ENCODE results near the gene GDF7. TPM values are rescaled to one million over a fixed set of nuclear protein-coding genes. Genes with fewer than 3 reads are reported as not detected.

GDF7 gene
- total RNA-seq, 1 donor from 2014 or later = 0.05 TPM

DNA sequence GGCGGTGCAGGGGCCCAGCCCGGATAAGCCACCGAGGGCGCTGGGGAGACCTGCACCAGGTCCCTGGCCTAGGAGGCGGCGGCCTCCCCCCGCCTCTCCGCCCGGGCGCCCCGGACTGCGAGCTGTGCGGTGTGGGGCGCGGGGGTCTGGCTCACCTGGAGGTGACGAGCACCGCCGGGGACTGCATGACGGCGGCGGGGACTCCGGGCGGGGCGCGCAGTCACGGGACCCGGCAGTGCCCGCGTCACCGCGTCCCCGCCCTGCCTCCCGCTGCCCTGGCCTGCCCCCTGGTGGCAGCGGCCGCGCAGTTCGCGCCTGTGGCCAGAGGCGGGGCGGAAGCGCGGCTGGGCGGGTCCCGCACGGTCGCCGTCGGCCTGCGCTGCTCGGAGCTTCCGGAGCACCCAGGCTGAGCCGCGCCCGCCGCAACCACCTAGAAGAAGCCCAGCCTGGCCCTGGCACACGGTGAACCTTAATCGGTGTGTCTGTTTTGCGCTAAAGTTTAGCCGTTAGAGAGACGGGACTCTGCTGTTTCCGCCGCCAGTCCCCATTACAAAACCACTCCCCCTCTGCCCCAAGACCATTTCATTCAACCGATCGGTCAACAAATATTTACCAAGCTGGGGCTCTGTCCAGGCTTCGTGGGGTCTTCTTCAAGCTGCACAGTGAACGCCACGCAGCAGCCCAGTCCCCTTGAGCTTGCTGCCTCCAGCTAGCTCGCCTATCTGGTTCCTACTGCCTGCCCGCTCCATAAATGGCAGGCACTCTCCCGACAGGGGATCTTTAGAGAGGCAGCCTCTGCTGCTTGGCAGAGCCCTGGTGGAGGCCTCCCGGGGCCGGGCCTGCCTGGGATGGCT lies 15.8 kb upstream of the GDF7 start, which contains the start of gene HS1BP3:
Gene HS1BP3 (minus strand): TSS at position 222 of the 854 bp plus-strand sequence. CDS start 35 bp downstream, at position 187.
- Mint-ChIP-seq H3K36me3 (ENCODE audit: low read depth) (no peaks in the 10 kb centered on the region), H3K9me3 (no peaks in the 10 kb centered on the region), H3K27ac (peak within 1 kb of the TSS; percentile 85), H3K27me3 (ENCODE audit: low read depth) (peaks cover 10% of the 10 kb centered on the region), H3K4me1 (ENCODE audit: low read depth) (peaks cover 15% of the 10 kb centered on the region), H3K4me3 (ENCODE audit: low read depth) (peak within 1 kb of the TSS; percentile 87)
- intact Hi-C loops (cut with micrococcal nuclease) = loop anchor here (1.0 to 5.0 kb wide), 5 partner anchors 171 to 749 kb away; partner anchors contain the start of genes LAPTM4A, LDAH, PUM2 and RHOB
- peak; percentile 88 for DNase-seq (ENCODE audit: low spot score)

DNA sequence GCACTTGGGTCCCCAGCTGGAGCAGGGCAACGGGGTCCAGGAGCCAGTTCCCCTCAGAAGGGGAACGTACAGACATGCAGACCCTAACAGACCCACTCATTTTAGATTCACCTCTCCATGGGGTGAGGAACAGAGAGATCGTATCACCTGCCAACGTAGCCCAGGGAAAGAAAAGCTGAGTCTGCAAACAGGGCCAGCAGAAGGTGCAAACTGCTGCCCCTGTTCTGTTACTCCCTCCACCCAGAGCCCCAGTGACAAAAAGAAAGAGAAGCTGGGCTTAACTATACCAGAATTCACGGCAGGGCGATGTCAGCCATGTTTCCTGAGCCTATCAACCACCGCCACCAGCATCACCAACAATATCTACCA lies 15.2 kb upstream of the GDF7 start:
- H3K9me3 Mint-ChIP-seq = no peaks in the 10 kb centered on the region
- H3K27me3 Mint-ChIP-seq (ENCODE audit: low read depth) = peaks cover 15% of the 10 kb centered on the region
- DNase-seq (ENCODE audit: low spot score) = no peak
- peaks cover 15% of the 10 kb centered on the region for H3K4me1 Mint-ChIP-seq (ENCODE audit: low read depth)
- H3K27ac Mint-ChIP-seq = no peak overlapping the region
- H3K4me3 Mint-ChIP-seq (ENCODE audit: low read depth) = peak overlapping the region; percentile 78
- intact Hi-C loops (cut with micrococcal nuclease) = loop anchor here (1.0 to 5.0 kb wide), 5 partner anchors 171 to 749 kb away; partner anchors contain the start of genes LAPTM4A, LDAH, PUM2 and RHOB
- no peaks in the 10 kb centered on the region for H3K36me3 Mint-ChIP-seq (ENCODE audit: low read depth)

DNA sequence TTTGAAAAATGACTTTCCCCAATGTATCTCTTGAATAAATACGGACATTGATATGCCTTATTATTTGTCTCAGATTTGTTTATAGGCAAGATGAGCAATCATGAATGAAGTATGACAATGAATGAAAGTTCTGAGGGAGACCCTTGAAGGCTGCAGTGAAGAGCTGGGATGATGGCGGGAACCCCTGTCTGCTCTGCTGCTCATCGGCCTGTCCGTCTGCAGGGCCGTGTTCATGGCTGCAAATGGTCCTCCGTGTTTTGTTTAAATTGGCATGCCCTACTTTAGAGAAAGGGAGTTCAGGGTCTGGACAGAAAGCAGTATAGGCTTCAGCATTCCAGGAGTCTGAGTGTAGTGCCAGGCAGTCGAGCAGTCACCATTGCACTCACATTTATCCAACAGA lies 14.8 kb upstream of the GDF7 start:
- H3K9me3 Mint-ChIP-seq = no peaks in the 10 kb centered on the region
- peaks cover 16% of the 10 kb centered on the region for H3K27me3 Mint-ChIP-seq (ENCODE audit: low read depth)
- H3K4me1 Mint-ChIP-seq (ENCODE audit: low read depth) = peaks cover 15% of the 10 kb centered on the region
- no peak for DNase-seq (ENCODE audit: low spot score)
- no peaks in the 10 kb centered on the region for H3K36me3 Mint-ChIP-seq (ENCODE audit: low read depth)
- H3K4me3 Mint-ChIP-seq (ENCODE audit: low read depth) = no peak overlapping the region
- H3K27ac Mint-ChIP-seq = no peak overlapping the region
- intact Hi-C loops (cut with micrococcal nuclease) = loop anchor here (5.0 kb wide), 3 partner anchors 170 to 750 kb away; partner anchors contain the start of genes LAPTM4A, LDAH and TTC32

DNA sequence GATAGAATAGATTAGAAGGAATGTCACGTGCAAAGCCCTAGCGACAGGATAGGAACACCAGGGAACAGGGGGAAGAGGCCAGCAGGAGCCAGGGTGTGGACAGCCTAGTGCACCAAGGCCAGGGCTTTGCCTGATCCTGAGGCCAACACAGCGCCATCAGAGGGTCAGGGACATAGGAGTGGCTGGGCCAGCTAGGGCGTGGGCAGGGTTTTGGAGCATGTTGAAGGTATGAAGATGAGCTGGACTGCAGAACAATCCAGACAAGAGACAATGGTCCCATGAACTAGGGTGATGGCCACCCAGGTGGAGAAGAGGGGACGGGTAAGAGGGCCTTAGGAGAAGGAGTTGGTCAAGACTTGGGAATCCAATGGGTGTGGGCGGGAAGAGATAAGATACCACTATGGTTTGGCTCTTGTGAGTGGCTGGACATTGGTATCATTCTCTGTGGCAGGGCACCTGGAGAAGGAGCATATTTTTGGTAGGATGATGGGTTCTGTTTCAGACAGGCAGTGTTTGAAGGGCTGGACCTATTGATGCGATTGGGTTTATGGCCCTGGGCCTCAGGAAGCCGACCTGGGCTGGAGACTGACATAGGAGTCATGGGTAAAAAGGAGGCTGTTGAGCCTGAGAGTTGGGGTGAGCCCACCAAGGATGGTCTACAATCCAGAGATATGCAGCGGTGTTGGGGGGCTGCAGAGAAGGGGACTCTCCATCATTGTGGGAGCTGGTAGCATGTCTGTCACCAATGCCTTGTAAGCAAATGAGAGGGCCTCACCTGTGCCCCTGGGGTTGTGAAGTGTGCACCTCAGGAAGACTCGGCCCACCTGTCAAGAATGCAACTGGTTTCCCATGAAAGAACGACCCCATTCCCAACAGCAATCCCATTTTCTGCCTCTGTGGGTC lies 14.0 kb upstream of the GDF7 start:
- no peak for DNase-seq (ENCODE audit: low spot score)
- Mint-ChIP-seq H3K4me1 (ENCODE audit: low read depth) (peaks cover 15% of the 10 kb centered on the region), H3K4me3 (ENCODE audit: low read depth) (no peak overlapping the region), H3K9me3 (no peaks in the 10 kb centered on the region), H3K36me3 (ENCODE audit: low read depth) (no peaks in the 10 kb centered on the region), H3K27me3 (ENCODE audit: low read depth) (peaks cover 19% of the 10 kb centered on the region), H3K27ac (no peak overlapping the region)
- intact Hi-C loops (cut with micrococcal nuclease) = loop anchor here (5.0 kb wide), 3 partner anchors 169 to 751 kb away; partner anchors contain the start of genes LAPTM4A, LDAH and TTC32

DNA sequence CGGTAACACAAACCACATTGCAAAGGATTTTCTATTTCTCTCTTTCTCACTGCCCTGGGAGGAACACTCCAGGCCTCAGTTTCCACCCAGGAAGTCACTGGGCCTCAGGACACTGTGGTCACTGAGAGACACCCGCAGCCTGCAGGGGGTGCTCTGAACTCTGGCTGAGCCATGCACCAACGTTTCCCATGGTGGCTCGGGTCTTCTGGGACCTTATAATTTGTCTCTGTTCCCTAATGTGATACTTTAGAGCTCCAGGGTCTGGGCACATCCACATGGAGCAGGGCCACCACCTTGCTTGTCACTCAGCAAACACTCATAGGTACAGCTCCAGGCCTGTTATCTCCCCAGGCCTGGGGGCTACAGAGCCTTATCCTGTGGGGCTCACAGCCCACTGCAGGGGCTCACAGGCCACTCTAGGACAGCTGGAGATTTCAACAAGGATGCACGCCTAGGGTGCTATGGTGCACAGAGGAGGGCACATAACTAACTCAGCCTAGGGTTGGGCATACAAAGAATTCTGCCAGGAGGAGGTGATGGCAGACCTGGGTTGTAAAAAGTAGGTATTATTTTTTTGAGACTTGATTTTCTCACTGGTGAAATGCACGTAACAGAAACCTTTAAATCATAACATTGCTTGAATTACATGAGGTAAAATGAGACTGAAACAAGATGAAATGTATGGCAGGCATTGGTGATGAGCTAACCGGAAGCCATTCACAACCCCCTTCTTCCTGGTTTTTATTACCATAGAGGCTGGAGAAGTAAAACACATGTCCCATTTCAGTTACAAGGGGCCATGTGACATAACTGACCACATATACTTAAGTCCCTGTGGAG lies 13.0 kb upstream of the GDF7 start:
- Mint-ChIP-seq H3K36me3 (ENCODE audit: low read depth) (no peaks in the 10 kb centered on the region), H3K9me3 (no peaks in the 10 kb centered on the region), H3K27me3 (ENCODE audit: low read depth) (peaks cover 24% of the 10 kb centered on the region), H3K4me1 (ENCODE audit: low read depth) (peaks cover 15% of the 10 kb centered on the region), H3K27ac (no peak overlapping the region), H3K4me3 (ENCODE audit: low read depth) (no peak overlapping the region)
- DNase-seq (ENCODE audit: low spot score) = no peak
- intact Hi-C loops (cut with micrococcal nuclease) = loop anchor here (5.0 kb wide), 3 partner anchors 168 to 752 kb away; partner anchors contain the start of genes LAPTM4A, LDAH and TTC32

DNA sequence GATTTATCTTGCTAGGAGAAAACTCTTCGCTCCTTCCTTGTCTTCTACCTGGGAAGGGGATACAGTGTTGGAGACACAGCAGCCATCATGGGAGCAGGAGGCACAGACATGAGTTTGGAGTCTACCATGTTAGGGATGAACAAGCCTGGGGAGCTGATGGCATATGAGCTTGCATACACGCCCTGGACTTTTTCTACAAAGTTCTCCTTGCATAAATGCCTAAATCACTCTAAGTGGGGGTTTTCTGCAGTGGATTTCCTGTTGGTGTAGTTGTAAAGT lies 12.5 kb upstream of the GDF7 start:
- Mint-ChIP-seq H3K27ac (no peak overlapping the region), H3K36me3 (ENCODE audit: low read depth) (no peaks in the 10 kb centered on the region), H3K4me3 (ENCODE audit: low read depth) (no peak overlapping the region), H3K27me3 (ENCODE audit: low read depth) (peaks cover 28% of the 10 kb centered on the region), H3K9me3 (no peaks in the 10 kb centered on the region), H3K4me1 (ENCODE audit: low read depth) (peaks cover 13% of the 10 kb centered on the region)
- DNase-seq (ENCODE audit: low spot score) = no peak
- intact Hi-C loops (cut with micrococcal nuclease) = loop anchor here (5.0 kb wide), 3 partner anchors 168 to 752 kb away; partner anchors contain the start of genes LAPTM4A, LDAH and TTC32

DNA sequence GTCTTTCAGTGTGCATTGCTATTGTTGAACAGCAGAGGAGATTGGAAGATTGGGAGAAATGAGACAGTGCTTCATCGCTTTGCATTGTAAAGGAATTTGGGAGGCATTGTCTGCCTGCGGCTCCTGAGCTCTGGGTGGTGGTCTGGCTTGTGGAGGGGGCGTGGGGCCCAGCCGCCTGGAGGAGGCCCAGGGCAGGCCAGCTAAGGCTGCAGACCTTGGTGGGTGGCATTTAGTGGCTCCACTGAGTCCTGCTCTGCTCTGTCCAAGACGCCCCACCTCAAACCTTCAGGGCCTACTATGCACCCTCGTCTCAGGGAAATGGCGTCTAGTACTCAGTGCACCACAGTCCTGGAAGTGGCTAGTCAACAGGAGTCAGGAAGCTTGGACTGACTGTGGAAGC lies 10.4 kb upstream of the GDF7 start:
- H3K4me3 Mint-ChIP-seq (ENCODE audit: low read depth) = no peak overlapping the region
- no peaks in the 10 kb centered on the region for H3K36me3 Mint-ChIP-seq (ENCODE audit: low read depth)
- intact Hi-C loops (cut with micrococcal nuclease) = no loop called here

DNA sequence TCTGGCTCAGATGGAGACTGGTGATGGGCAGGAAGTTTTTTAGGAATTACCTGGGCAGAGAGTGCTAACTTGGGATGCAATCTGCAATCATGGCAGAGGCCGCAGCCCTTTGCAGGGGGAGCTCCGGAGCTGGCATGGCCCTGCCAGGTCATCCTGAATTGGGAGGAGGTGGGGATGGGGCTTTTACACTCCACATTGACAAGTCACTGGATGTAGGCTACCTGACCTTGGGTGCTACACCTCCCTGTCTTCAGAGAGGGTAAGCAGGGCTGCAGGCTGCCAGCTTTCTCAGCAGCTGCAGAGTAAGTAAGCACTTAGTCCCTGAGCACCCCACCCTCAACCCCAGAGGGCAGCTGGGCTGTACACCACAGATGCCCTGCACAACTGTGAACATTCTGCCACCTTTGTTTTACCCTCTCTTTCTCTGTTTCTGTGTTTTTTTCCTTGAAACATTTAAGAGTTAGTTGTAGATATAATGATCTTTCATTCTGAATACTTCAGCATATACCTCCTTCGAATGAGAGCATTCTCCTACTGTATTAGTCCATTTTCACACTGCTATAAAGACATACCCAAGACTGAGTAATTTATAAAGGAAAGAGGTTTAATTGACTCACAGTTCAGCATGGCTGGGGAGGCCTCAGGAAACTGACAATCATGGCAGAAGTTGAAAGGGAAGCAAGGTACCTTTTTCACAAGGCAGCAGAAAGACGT lies 9.3 kb upstream of the GDF7 start:
- H3K27me3 Mint-ChIP-seq (ENCODE audit: low read depth) = peaks cover 51% of the 10 kb centered on the region
- intact Hi-C loops (cut with micrococcal nuclease) = no loop called here

More for the DNA sequence above, 10.4 kb upstream of the GDF7 start:
- Mint-ChIP-seq H3K27ac (no peak overlapping the region), H3K4me1 (ENCODE audit: low read depth) (peaks cover 1% of the 10 kb centered on the region), H3K9me3 (no peaks in the 10 kb centered on the region), H3K27me3 (ENCODE audit: low read depth) (peaks cover 41% of the 10 kb centered on the region)
- no peak for DNase-seq (ENCODE audit: low spot score)

DNA sequence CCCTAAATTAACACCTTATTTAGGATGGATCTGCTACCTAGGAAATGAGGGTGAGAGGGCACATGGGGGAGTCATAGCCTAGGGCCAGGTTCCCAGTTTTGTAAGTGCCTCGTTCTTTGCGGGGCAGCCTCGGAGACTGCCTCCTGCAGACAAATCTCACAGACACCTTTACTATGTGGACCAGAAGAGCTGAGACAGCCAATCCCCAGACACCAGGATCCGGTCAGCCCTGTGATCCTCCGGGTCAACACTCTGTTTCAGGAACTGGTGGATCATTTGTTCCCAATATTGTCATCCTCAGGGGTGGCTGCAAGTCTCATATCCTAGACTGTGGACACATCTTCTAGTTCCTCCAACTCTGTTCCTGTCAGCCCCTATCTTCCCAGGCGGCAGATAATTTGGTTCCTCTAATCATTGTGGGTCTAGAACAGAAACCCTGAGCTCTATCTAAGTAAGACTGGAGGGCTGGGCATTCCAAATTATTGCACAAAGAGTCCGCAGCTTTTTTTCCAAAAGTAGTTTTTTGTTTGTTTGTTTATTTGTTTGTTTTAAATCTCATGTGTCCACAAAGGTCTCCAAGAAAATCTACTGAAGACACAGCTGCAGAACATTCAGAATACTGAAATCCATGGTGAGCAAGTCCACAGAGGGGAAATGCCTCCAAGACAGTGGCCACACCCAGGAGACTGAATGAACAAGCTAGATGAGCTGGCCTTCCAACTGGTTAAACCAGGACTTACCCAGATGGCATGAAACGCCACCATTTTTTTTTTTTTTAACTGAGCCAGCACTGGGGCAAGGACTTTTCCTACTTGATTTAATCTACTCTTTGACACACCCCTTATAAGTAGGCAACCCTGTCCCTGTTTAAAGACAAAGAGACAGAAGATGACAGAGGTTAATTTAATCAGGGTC lies 6.2 kb upstream of the GDF7 start:
- Mint-ChIP-seq H3K27ac (no peak overlapping the region), H3K27me3 (ENCODE audit: low read depth) (peaks cover 65% of the 10 kb centered on the region), H3K9me3 (no peaks in the 10 kb centered on the region), H3K4me3 (ENCODE audit: low read depth) (no peak overlapping the region), H3K4me1 (ENCODE audit: low read depth) (no peaks in the 10 kb centered on the region), H3K36me3 (ENCODE audit: low read depth) (no peaks in the 10 kb centered on the region)
- DNase-seq (ENCODE audit: low spot score) = no peak
- intact Hi-C loops (cut with micrococcal nuclease) = loop anchor here (1.0 to 10.0 kb wide), 3 partner anchors 303 to 657 kb away; no protein-coding TSS in a partner anchor

More for the DNA sequence above, 9.3 kb upstream of the GDF7 start:
- DNase-seq (ENCODE audit: low spot score) = no peak
- H3K9me3 Mint-ChIP-seq = no peaks in the 10 kb centered on the region
- no peaks in the 10 kb centered on the region for H3K36me3 Mint-ChIP-seq (ENCODE audit: low read depth)
- H3K4me3 Mint-ChIP-seq (ENCODE audit: low read depth) = no peak overlapping the region
- no peak overlapping the region for H3K27ac Mint-ChIP-seq
- no peaks in the 10 kb centered on the region for H3K4me1 Mint-ChIP-seq (ENCODE audit: low read depth)

DNA sequence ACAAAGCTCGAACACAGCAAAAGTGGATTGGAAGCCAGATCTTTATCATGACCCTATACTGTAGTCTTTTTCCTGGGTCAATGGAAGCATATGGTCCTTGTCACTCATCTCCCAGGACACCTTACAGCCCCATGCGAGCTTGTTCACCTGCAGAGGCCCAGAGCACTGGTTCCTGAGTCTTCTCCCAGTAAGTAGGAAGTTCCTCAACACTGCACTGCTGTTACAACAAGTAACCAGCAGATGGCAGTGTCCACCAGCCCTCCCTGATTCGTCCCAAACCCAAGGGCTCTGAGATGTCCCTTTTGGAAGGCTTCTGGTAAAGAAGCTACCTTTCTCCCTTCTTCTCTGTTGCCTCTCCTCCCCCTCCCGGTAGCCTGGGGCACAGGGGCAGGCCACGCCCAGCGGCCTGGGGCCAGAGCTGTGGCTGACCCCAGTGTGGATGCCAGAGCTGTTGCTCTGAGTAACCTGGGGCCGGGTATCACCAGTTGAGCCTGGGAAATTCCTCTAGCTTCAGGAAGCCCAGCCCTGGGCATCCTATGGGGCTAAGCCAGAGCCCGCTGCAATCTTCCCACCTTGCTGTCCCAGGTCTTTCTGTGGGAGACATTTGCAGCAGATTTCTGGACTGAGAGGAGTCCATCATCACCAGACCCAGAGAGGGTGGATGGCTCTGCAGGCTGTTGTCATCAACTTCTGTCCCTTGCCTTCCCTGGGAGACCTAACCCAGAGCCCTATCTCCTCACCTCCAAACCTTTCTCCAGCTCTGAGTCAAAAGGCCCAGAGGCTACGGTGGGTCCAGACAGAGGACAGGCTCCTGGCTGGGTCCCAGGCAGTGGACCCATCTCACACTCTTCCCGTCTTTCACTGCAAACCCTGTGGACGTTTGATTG lies 5.3 kb upstream of the GDF7 start:
- Mint-ChIP-seq H3K27ac (no peak overlapping the region), H3K4me3 (ENCODE audit: low read depth) (no peak overlapping the region), H3K9me3 (no peaks in the 10 kb centered on the region), H3K36me3 (ENCODE audit: low read depth) (no peaks in the 10 kb centered on the region), H3K4me1 (ENCODE audit: low read depth) (no peaks in the 10 kb centered on the region), H3K27me3 (ENCODE audit: low read depth) (peaks cover 65% of the 10 kb centered on the region)
- DNase-seq (ENCODE audit: low spot score) = peak; percentile 55
- intact Hi-C loops (cut with micrococcal nuclease) = loop anchor here (1.0 to 10.0 kb wide), 3 partner anchors 302 to 656 kb away; no protein-coding TSS in a partner anchor
